Activated CD8-positive, alpha-beta memory T cell treated with anti-CD3 and anti-CD28 coated beads, Interleukin-2, amount 50 U/mL, for 1 hour (primary cell): ENCODE data around the gene SLC27A5.
A peak's percentile ranks its signal among the peaks of the same experiment; 100 is the strongest.
"Not testable (repeated sequence)": the region's sequence is repeated elsewhere in the genome, so short reads cannot be mapped to it uniquely, and the experiment has no call there.

Experiments
- DNase-seq: peaks from one replicate; pipeline ENCODE4 v3.0.0-alpha.2; 2020; ENCODE audit errors: extremely low read depth

The SLC27A5 gene

DNA sequence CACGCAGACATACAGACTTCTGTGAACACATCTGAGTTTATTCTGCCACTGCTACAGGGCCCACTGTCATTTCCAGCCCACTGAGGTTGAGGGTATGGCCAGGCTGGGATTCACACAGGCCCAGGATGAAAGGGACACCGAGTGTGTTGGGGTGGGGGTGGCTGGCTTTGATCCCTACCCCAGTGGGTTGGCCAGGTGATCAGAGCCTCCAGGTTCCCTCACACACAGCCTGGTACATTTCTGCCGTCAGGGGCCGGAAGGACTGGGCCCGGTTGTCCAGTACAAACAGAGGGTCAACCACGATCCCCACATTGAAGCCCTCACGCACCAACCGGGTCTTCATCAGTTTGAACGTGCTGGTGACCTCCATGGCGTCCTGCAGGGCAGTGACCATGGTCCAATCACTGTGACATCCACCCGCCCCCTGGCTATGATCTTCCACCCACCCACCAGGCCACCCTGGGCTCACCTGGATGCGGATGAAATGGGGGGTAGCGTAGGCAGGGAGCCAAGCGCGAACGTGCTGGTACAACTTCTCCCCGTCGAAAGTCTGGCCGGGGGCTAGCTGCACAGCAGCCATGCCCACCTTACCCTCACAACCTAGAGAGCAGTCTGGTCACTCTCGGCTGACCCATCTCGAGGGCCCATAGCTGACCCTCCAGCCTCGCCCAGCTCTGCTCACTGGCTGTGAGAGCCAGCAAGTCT is 13.3 kb downstream of the SLC27A5 start:
- DNase-seq = no peak

DNA sequence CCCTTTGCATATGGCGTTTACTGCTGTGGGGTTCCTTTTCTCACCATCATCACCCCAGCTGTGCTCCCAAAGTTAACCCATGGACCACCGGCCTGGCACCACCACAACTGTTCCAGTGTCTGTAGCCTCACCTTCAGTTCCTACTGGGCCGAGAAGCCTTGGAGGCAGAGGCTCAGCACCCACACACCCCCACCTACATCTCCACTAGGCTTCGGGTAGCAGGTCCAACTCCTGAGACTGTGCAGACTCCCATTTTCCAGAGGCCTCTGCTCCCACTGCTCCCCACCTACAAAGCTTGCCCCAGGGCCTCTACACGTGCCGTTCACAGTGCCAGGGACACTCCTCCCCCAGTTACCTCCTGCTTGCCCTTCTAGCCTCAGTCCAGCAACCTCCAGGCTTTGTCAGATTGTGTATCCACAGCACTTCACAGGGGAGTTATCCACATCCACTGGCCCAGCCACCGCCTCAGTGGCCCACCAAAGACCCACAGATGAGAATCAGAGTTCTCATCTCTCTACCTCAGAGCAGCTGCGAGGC is 14.1 kb downstream of the SLC27A5 start:
- no peak for DNase-seq

DNA sequence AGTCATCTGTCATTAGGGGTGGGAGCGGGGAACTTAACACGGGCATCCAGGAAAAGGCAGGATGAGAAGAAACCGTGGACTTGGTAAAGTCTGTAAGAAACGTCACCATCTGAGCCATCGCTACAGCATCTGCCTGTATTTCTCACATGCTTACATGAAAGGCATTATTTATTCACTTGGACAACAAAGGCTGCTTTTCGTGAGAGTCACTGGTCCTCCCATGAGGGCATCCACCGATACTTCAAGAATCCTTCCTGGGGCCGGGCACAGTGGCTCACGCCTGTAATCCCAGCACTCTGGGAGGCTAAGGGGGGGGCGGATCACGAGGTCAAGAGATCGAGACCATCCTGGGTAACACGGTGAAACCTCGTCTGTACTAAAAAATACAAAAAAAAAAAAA is 19.5 kb downstream of the SLC27A5 start:
- DNase-seq = no peak

DNA sequence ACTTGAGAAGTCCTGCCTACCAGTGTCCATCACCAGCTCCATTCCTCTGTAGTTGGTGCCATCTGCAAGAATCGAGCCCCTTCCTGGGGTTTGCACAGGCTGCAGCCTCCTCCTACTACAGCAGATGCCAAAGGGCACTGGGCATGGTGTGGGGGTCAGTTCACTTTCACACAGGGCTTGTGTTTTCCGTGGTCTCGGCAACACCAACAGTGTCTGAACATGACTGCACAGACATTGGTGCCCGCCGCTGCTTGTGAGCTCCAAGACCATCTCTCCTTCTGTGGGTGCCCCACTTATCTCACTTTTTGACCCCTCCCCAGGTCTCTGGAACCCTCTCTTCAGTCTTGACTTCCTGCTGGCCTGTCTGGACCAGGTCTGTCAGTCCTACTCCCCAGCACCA is 20.4 kb downstream of the SLC27A5 start:
- no peak for DNase-seq

DNA sequence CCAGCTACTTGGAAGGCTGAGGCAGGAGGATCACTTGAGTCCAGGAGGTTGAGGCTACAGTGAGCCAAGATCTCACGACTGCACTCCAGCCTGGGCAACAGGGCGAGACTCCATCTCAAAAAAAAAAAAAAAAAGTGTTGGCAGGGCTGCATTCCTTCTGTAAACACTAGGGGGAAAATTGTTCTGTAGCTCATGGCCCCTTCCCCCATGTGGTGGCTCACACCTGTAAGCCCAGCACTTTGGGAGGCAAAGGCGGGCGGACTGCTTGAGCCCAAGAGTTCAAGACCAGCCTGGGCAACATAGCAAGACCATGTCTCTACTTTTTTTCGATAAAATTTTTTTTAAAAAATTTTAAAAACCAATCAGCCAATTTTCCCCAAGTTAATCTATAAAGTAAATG is 27.4 kb downstream of the SLC27A5 start:
- DNase-seq = not testable (repeated sequence)

DNA sequence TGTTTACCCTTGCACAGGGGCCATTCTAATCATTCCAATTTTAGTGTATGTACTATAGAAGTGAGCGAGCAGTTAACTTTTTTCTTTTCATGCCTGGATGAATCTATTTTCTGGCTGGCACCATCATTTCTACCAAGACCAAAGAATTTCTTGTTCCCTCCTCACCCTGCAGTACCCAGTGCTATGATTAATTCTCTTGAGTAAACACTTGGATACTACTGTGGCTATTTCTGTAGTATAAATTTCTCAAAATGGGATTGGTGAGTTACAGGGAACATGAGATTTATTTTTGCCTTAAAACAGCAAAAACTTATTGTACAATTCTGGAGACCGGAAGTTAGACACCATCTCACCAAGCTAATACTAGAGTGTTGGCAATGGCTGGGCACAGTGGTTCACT is 28.0 kb downstream of the SLC27A5 start:
- DNase-seq = no peak

DNA sequence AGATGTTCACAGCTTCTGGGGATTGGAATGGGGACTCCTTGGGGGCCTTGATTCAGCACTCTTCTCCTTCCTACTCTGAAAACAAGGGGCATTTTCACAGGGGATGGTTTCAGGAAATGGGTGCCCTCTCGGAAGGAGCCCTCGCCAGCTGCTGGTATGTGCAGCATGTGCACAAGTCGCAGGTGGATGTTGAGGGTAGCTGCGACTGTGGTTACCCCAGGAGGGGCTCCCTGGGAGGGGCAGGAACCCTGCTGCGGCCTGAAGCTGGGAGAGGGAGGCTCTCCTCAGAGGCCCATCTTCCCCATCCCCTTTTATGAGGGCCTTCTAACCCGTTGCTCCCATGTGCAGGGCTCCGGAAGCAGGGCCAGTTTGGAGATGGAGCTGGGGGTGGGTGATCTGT is 29.4 kb downstream of the SLC27A5 start:
- no peak for DNase-seq

DNA sequence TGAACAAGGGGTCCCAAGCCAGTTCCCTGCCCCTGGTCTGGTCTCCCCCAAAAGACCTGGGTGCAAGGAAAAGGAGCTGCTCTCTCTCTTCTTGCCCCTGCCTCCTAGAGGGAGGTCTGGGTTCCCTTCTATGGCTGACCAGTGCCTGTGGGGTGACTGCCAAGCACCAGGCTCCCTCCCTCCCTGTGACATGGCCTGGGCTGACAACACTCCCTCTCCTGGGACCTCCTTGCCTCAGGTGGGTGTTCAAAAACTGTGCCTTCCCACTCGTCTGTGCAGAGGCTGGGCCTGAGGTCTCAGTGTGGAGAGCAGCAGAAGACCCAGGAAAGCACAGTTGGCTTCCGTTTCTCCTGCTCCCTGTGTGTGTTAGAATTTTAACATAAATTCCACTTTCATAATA is 31.0 kb downstream of the SLC27A5 start:
- no peak for DNase-seq

DNA sequence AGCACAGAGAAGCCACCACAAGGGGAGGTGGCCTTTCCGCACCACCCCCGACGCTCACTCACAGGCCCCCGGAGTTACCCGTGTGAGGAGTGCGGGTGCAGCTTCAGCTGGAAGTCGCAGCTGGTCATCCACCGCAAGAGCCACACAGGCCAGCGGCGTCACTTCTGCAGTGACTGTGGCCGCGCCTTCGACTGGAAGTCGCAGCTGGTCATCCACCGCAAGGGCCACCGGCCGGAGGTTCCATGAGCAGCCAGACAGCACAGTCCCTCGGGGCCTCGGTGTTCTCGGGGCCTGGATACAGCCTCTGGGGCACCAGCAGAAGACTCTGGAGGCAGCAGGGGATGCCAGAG is 31.3 kb downstream of the SLC27A5 start:
- DNase-seq = no peak

DNA sequence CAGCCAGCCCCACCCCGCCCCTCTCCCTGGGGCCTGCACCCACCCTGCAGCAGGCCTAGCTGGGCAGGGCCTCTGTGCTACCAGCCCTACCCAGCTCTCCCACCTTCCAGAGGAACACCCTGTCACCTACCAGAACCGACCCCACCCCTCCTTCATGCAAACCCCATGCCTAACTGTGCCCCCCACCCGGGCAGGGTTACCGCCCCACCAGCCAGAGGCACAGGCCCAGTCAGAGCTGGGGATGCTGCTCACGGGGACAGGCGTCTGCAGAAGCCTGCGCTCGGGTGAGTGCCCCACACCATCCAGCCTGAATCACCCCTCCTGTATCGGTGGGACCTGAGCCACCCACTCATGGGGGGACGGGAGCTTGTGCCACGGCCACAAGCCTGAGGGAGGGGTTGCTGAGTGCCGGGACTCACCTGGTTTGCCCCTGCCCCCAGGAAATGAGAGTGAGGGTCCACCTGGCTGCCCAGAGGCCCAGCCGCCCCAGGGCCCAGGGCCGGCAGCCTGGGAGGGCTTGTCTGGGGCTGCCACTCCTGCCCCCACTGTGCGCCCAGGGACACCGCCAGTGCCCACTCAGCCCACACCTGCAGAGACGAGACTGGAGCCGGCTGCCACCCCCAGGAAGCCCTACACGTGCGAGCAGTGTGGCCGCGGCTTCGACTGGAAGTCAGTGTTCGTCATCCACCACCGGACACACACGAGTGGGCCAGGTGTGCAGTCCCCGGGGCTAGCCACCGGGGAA is 31.9 kb downstream of the SLC27A5 start:
- no peak for DNase-seq

DNA sequence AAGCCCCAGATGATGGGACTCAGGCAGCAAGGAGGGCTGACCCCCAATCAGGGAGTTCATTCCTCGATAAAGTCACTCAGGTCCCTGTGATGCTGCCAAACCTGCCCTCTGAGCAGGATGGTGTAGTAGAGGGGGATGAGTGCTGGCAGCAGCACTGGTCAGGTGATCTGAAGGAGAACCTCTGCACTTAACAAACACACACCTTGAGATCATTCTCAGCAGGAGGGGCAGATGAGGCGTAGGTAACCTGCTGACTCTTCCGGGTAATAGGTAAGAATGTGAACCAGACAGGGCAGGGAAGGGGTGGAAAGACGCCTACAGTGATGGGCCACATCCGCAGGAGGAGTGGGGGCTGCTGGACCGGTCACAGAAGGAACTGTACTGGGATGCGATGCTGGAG is 32.5 kb downstream of the SLC27A5 start:
- no peak for DNase-seq

DNA sequence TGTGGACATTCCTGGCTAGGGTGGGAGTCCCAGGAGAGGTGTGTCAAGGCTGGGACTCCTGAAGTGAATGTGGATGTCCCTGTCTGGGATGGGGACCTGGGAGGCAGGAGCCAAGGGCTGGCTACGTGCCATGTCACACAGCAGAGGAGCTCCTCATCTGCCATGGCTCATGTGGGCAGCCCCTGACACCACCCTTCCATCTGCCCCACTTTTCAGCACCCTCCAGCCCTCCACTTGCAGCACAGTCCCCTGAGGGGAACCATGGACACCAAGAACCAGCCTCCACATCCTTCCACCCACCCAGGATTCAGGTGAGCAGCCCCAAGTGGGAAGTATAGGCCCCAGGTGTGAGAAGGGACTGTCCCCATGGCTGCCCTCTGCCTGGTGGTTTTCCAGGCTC is 33.9 kb downstream of the SLC27A5 start:
- DNase-seq = no peak

DNA sequence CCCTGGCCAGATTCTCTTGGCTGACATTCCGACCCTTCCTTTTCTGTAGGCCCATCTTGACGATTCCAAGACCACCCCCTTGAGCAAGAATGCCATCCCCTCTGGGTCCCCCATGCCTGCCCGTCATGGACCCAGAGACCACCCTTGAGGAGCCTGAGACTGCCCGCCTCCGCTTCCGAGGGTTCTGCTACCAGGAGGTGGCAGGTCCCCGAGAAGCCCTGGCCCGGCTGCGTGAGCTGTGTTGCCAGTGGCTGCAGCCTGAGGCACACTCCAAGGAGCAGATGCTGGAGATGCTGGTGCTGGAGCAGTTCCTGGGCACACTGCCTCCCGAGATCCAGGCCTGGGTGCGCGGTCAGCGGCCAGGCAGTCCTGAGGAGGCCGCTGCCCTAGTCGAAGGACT is 34.7 kb downstream of the SLC27A5 start:
- no peak for DNase-seq

DNA sequence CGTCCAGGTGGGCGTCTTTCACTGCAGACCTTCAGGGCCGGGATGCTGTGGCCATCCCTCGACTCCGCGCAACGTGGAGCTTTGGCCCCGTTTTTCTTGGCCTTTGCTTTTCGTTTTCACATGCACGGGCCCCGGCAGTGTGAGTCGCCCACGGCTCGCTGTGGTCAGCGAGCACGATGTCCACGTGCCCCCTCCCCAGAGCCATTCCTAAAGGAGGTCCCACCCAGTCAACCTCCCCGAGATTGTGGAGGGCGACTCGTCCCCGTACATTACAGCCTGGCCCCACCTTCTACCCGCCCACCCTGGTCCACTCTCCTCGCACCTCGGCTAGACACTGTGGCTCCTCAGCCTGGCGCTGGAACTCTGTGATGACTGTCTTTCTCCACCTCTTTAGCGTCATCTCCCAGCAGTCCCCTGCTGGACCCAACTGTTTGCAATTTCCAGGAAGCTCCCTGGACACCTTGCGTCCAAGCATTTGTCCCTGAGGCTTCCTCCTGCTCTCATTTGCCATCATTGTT is 35.2 kb downstream of the SLC27A5 start:
- no peak for DNase-seq

DNA sequence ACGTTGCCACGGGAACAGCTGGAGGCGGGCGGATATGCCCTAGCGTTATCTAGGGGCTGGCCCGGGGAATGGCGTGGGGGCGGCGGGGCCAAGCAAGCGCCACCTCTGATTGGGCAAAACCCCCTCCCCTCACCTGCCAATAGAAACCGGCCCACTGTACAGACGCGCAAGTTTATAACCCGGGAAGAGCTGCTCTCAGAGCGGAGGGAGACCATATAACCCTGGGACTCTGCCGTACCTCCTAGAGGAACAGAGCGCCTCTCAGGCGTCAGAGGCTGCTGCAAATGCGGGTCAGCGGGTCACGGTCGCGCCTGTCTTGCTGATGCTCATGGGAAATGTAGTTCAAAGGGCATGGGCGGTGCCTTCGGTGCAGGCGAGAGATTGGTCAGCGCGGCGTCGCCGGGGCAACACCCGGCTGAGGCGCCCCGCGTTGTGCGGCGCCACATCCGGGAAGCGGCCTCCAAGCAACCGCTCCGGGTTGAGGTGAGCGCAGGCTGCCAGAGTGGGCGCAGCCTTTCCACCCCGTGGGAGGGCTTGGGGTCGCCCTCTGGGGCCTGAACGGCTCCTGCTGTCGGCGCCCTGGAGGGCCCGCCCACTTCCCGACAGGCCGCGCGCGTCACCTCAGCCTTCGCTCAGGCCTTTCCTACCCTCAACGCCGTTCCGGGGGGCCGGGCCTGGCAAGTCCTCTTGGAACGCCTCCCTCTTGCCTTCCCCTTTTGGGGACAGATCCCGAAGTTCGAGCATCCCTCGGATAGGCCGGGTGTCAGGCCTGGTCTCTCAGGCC is 35.9 kb downstream of the SLC27A5 start, which contains the start of gene ZNF446:
ZNF446 (plus strand) TSS at position 639 of the 784 bp plus-strand sequence. CDS start 867 bp downstream, outside the sequence.
- DNase-seq = peak; percentile 91

DNA sequence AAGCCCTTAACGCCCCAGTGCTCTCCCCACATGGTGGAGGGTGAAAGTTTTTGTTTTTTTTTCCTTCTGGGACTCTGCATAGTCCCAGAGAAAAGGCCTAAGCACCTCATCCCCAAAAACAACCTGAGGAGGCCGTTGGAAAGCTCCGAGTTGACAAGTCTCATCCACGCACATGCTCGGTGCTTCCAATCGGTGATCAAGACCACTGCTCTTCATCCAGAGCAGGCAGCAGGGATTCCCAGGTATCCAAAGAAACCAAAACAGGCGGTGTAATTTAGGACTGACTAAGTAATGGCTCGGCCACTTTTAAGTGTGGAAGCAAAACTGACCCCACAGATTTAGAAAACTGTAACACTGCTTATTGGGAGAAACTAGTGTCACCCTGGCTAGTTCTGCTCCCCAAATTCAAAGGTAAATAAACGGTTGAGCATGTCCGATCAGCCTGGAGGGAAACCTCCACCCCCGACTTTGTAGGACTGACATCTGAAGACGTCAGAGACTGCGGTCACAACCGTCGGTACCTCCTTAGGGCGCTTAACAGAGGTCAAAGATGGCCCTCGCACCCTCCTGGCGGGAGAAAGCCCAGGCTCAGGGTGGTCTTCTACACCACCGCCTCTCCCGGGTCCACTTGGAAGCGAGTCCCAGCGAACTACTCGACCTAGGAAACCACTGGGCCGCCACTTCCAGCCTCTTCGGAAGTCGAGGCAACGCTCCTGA is 36.6 kb downstream of the SLC27A5 start:
- DNase-seq = no peak

DNA sequence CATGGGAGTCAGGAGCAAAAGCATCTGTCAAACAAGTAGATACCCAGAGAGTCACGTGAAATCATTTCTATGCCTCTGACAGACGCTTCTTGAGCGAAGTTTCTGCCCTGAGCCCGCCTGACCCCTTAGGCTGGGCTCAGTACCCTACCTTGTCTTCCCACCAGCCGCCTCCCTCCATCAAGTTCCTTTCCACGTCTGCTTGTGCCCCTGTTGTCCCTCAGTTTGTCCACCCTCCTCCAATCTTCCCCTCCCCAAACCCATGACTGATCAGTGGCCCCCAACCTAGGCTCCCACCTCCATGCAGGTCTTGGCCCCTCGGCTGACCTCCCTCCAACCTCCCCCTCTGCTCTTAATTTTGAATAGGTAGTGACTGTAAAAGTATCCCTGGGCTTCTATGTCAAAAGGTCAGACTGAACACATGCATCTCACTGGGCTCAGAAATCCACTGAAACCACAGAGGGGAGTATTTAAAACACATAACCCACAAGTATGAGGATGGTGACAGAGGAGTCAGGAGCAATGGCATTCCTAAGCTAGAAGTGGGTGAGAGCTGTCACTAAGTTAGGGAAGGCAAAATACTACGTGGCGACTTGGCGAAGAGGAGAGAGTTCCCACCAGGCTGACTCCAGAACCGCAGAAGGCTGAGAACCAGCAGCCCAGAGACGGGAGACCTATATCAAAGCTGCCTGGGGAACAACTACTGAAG is 37.3 kb downstream of the SLC27A5 start:
- DNase-seq = no peak

DNA sequence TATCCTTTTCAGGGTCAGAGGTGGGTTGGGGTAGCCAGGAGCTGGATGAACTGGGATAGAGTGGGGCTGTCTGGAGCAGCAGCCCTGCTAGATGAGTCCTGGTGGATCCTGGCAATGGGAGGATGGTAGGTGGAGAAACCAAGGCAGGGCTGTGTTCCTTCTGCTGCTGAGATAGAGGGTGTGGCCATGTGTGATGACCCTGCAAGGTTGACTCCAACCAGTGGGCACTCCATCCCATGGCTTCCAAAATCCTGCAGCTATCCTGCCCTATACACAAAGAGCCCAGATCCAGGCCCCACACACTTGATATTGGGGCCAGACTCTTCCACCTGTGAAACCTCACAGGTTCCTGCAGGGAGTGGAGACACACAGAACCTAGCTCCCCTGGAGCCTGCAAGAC is 38.0 kb downstream of the SLC27A5 start:
- no peak for DNase-seq

DNA sequence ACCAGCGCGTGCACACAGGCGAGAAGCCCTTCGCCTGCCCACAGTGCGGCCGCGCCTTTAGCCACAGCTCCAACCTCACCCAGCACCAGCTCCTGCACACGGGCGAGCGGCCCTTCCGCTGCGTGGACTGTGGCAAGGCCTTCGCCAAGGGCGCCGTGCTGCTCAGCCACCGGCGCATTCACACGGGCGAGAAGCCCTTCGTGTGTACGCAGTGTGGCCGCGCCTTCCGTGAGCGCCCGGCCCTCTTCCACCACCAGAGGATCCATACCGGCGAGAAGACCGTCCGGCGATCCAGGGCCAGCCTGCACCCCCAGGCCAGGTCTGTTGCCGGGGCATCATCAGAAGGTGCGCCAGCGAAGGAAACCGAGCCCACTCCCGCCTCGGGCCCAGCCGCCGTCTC is 40.1 kb downstream of the SLC27A5 start:
- no peak for DNase-seq

DNA sequence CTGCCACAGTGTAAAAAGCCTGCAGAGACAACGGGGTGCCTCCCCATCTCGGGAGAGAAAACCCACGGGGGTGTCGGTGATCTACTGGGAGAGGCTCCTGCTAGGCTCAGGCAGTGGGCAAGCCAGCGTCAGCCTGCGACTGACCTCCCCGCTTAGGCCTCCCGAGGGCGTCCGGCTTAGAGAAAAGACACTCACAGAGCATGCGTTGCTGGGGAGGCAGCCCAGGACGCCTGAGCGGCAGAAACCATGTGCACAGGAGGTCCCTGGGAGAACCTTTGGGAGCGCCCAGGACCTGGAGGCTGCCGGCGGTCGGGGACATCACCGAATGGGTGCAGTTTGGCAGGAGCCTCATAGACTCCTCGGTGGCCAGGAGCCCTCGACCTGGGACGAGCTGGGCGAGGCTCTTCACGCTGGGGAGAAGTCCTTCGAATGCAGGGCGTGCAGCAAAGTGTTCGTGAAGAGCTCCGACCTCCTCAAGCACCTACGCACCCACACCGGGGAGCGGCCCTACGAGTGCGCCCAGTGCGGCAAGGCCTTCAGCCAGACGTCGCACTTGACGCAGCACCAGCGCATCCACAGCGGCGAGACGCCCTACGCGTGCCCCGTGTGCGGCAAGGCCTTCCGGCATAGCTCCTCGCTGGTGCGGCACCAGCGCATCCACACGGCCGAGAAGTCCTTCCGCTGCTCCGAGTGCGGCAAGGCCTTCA is 40.8 kb downstream of the SLC27A5 start:
- not testable (repeated sequence) for DNase-seq
